HFF-Myc (cell line): ENCODE results near the gene CHMP6.

Source experiments
- DNase-seq: peaks from one replicate; pipeline ENCODE4 v3.0.0-alpha.2; 2011; ENCODE audit warnings: low read depth; ENCODE audit errors: extremely low read depth
- H3K4me3 ChIP-seq: replicated peaks from 2 replicates; pipeline ENCODE4 v1.5.1; 2011; ENCODE audit warnings: low read depth, mild to moderate bottlenecking, control low read depth, low read length
- TF ChIP-seq, protein P1 (sequence below): IDR thresholded peaks from 2 replicates; pipeline ENCODE4 v1.5.1; 2012; ENCODE audit warnings: mild to moderate bottlenecking, low read depth, low read length, control low read depth; ENCODE audit errors: missing control alignments

The CHMP6 gene

DNA sequence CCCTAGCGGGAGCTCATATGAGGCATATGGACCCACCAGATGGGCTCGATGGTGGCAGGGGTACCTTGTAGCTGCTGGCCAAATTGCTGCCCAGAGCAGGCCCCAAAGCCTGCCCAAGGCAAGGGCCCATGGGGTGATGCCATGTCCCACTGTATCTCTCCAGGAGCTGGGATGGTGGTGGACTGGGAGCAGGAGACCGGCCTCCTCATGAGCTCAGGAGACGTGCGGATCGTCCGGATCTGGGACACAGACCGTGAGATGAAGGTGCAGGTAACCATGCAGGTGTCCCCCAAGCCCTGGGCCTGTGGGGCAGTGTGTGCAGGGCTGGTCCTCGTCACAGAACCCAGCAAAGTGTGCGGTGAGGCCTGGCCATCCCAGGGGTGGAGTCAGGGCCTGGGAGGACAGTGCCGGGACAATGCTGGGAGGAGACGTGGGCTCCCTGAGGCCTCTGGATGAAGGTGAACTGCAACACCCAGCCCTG, 34.1 kb upstream of the CHMP6 start:
- H3K4me3 ChIP-seq = no peak overlapping the region
- TF ChIP-seq, protein P1, sequence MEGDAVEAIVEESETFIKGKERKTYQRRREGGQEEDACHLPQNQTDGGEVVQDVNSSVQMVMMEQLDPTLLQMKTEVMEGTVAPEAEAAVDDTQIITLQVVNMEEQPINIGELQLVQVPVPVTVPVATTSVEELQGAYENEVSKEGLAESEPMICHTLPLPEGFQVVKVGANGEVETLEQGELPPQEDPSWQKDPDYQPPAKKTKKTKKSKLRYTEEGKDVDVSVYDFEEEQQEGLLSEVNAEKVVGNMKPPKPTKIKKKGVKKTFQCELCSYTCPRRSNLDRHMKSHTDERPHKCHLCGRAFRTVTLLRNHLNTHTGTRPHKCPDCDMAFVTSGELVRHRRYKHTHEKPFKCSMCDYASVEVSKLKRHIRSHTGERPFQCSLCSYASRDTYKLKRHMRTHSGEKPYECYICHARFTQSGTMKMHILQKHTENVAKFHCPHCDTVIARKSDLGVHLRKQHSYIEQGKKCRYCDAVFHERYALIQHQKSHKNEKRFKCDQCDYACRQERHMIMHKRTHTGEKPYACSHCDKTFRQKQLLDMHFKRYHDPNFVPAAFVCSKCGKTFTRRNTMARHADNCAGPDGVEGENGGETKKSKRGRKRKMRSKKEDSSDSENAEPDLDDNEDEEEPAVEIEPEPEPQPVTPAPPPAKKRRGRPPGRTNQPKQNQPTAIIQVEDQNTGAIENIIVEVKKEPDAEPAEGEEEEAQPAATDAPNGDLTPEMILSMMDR = no peak
- no peak for DNase-seq

DNA sequence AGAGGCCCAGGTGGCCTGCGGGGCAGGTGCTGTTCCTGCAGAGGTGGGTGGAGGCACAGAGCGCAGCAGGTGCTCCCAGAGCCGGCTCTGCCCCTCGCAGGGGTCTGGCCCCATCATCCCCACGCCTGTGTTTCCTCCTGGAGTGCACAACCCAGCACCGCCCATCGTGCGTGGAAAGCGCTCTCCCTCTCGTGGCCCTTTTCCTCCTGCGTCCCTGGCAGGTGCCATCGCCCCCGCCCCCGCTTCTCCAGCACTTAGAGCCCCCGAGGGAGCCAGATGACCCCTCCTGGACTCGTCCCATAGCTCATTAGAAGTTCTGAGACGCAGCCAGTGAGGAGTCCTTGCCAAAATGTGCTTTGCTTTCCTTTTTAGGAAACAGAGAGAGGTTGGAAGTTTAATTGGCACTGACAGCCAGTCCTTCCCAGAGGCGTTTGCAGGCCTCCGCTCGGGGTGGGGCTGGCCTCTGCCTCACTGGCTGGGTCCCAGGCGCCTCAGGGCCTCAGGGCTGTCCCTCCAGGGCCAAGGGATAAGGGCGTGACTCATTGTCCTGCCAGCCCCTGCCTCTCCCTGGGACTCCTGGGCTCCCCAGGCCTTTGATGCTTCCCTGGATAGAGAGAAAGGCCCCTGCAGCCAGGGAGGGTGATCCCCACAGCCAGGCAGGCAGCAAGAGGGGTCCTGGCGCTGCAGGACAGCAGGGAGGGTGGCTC, 32.2 kb upstream of the CHMP6 start:
- TF ChIP-seq, protein P1 = no peak
- DNase-seq = peak; percentile 43
- H3K4me3 ChIP-seq = no peak overlapping the region

DNA sequence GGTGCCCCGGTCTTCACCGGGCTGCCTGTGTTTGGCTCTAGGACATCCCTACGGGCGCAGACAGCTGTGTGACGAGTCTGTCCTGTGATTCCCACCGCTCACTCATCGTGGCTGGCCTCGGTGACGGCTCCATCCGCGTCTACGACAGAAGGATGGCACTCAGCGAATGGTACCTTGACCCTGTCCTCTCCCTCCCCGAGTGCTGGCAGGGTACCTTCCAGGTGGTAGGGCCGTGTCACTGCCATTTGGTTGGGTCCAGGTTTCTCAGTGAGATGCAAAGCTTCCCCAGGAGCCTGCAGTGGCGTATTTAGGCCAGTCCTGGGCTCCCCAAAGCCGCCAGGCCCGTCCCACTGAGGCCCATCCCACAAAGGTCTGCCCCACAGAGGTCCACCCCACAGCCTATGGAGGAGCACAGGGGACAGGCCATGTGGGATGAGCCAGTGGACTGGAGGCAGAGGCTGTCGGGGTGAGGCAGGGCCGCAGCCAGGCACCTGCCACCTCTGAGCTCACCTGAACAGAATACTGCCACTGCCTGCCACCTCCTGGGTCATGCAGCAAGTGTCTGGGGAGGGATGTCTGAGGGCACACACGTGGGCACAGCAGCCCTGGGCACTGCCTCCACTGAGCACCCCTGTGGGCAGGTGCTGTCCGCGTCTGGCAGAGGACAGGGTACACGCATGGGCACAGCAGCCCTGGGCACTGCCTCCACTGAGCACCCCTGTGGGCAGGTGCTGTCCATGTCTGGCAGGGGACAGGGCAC, 31.4 kb upstream of the CHMP6 start:
- TF ChIP-seq, protein P1 = no peak
- no peak overlapping the region for H3K4me3 ChIP-seq
- no peak for DNase-seq

DNA sequence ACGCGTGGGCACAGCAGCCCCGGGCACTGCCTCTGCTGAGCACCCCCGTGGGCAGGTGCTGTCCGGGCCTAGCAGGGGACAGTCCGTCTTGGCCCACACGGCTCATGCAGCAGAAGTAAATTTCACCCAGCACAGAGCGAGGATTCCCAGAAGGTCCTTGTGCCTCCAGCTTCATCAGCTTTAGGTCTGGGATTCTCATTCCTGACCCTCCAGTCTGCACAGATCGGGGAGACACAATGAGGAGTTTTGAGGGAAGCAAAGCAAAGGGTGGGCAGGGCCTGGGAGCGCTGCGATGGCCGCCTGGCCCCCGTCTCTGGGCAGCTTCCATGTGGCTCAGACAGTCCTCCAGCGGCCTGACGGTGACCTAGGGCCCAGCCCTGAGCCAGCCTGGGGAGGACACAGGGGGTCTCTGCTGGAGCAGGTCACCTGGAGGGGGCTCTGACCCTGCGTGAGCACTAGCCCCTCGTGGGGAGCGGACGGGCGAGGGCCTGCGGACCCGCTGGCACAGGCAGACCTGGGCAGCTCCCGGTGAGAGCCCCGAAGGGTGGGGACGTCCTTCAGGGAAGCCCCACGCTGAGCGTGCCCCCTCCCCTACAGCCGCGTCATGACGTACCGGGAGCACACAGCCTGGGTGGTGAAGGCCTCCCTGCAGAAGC, 30.7 kb upstream of the CHMP6 start:
- H3K4me3 ChIP-seq = no peak overlapping the region
- no peak for DNase-seq
- TF ChIP-seq, protein P1 = no peak

DNA sequence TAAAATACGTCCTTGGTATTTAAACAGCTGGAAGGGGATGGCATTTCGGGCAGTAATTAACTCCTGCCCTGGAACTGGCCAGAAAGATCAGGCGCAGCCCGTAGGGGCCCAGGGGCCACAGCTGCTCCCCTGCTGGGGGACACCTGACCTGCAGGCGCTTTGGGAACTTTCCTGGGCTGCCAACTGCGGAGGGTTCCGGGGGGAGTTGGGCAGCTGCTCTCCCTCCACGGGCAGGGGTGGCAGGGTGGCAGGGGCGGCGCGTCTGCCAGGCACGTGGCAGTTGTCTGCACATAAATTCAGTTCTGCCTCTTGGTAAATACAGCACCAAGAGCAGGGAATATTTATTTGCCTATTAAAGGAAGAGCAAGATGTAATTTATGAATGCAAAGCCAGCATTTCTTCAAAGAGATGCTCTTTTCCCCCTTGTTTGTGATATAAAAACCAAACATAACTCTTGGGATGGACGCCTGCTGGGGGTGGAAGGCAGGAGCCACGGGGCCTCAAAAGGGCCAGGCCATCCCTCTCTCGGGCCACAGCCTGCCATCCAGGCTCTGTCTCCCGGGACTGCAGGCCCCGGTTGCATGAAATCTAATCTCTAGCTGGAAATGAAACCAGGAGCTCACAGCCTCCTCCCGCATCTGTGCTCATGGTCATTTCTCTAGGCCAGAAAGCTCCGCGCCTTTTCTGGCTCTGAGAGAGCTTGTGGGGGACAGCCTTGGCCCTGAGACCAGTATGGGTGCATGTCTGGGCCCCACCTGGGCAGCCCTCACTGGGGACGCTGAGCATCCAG, 29.9 kb upstream of the CHMP6 start:
- TF ChIP-seq, protein P1 = no peak

DNA sequence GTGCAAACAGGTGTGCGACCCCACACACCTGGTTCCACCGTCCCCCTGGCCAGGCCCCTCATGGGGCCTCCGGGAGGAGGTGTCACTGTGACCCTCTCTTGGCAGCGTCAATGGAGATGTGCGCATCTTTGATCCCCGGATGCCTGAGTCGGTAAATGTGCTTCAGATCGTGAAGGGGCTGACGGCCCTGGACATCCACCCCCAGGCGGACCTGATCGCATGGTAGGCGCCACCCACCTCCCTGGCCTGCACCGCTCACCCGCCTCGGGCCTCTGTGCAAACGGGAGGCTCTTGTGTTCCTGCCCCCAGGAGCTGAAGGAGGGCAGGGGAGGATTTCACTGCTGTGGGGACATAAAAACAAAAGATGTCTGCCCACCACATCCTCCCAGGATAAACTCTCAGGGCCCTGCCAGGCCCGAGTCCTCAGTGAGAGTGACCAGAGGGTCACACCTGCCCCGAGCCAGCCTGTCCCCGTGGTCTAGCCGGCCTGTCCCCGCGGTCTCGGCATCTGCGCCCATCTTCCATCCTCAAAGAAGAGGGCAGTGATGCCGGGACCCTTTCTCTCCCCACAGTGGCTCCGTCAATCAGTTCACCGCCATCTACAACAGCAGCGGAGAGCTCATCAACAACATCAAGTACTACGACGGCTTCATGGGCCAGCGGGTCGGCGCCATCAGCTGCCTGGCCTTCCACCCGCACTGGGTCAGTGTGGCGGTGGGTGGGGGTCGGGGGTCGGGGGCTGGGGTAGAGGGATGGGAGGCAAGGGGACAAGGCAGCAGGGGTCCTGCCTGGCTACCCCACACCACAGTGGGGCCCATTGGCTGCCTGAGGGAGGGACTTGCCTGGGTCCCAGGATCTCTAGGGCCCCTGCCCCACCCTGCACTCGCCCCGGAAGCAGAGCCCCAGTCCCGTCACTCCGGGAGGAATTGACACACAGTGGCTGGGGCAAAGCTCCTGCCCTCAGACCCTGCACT, 29.0 kb upstream of the CHMP6 start:
- TF ChIP-seq, protein P1 = no peak
- no peak for DNase-seq
- H3K4me3 ChIP-seq = no peak overlapping the region

More for the DNA sequence above, 29.9 kb upstream of the CHMP6 start:
- H3K4me3 ChIP-seq = no peak overlapping the region
- DNase-seq = no peak
